Measurements from ENCODE around the gene ADAD2. TPM values are rescaled to one million over a fixed set of nuclear protein-coding genes. Genes with fewer than 3 reads are reported as not detected.

Gene ADAD2
- total and polyA plus RNA-seq, 9 of the 15 experiments (the other 6 are each of a cell fraction or from before 2014, with no cell fraction given): 0.07 TPM; not detected in 8

- peak; percentile 52; the same call in 1 of the 2 replicates for TF ChIP-seq ZBTB9 (CRISPR knock-in tag; IDR thresholded peaks at IDR 0.05)
- no peak for TF ChIP-seq ASH1L (IDR thresholded peaks at IDR 0.05; ENCODE audit: borderline replicate concordance, low read depth, partially characterized antibody)
- no peak for TF ChIP-seq ZNF408 (CRISPR knock-in tag; IDR thresholded peaks at IDR 0.05; ENCODE audit: low read depth)
- TF ChIP-seq ZNF444 (CRISPR knock-in tag; IDR thresholded peaks at IDR 0.05): no peak
- TF ChIP-seq, protein P1, sequence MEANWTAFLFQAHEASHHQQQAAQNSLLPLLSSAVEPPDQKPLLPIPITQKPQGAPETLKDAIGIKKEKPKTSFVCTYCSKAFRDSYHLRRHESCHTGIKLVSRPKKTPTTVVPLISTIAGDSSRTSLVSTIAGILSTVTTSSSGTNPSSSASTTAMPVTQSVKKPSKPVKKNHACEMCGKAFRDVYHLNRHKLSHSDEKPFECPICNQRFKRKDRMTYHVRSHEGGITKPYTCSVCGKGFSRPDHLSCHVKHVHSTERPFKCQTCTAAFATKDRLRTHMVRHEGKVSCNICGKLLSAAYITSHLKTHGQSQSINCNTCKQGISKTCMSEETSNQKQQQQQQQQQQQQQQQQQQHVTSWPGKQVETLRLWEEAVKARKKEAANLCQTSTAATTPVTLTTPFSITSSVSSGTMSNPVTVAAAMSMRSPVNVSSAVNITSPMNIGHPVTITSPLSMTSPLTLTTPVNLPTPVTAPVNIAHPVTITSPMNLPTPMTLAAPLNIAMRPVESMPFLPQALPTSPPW (CRISPR knock-in tag; IDR thresholded peaks at IDR 0.05): peak; percentile 74
- TF ChIP-seq SIN3A (IDR thresholded peaks at IDR 0.05; ENCODE audit: borderline replicate concordance in 2 of 2, control insufficient read depth in 1 of 2, low read depth in 2 of 2, low read length in 2 of 2): peak; percentile 90 to 98
- no peak for TF ChIP-seq LARP7 (IDR thresholded peaks at IDR 0.05)
- TF ChIP-seq YY1 (IDR thresholded peaks at IDR 0.05; ENCODE audit: borderline replicate concordance in 1 of 3, control insufficient read depth in 1 of 3, extremely low read depth in 1 of 3, insufficient read depth in 3 of 3, insufficient read length in 1 of 3, insufficient replicate concordance in 2 of 3, low read depth in 1 of 3, low read length in 2 of 3): peak in 2 of 3 experiments; percentile 31 to 35
- TF ChIP-seq E2F6 (IDR thresholded peaks at IDR 0.05; ENCODE audit: borderline replicate concordance in 1 of 2, extremely low read depth in 1 of 2, insufficient read depth in 1 of 2, insufficient read length in 1 of 2, low read depth in 1 of 2, low read length in 1 of 2, poor library complexity in 1 of 2, severe bottlenecking in 1 of 2): peak in 1 of 2 experiments; percentile 80
- TF ChIP-seq, protein P2, sequence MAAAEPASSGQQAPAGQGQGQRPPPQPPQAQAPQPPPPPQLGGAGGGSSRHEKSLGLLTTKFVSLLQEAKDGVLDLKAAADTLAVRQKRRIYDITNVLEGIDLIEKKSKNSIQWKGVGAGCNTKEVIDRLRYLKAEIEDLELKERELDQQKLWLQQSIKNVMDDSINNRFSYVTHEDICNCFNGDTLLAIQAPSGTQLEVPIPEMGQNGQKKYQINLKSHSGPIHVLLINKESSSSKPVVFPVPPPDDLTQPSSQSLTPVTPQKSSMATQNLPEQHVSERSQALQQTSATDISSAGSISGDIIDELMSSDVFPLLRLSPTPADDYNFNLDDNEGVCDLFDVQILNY (CRISPR knock-in tag; IDR thresholded peaks at IDR 0.05): 0 out of 2 replicates have a peak, but pooled peaks have one; percentile 52
- peak; percentile 82; the same call in 1 of the 2 replicates for TF ChIP-seq CTBP1 (IDR thresholded peaks at IDR 0.05; ENCODE audit: borderline replicate concordance)
- TF ChIP-seq ZNF76 (CRISPR knock-in tag; IDR thresholded peaks at IDR 0.05; ENCODE audit: borderline replicate concordance): no peak
- TF ChIP-seq, protein P3, sequence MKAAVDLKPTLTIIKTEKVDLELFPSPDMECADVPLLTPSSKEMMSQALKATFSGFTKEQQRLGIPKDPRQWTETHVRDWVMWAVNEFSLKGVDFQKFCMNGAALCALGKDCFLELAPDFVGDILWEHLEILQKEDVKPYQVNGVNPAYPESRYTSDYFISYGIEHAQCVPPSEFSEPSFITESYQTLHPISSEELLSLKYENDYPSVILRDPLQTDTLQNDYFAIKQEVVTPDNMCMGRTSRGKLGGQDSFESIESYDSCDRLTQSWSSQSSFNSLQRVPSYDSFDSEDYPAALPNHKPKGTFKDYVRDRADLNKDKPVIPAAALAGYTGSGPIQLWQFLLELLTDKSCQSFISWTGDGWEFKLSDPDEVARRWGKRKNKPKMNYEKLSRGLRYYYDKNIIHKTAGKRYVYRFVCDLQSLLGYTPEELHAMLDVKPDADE (conservative IDR thresholded peaks at IDR 0.05; ENCODE audit: control insufficient read depth, low read depth, low read length): no peak; the same call in none of the 2 replicates
- TF ChIP-seq, protein P4, sequence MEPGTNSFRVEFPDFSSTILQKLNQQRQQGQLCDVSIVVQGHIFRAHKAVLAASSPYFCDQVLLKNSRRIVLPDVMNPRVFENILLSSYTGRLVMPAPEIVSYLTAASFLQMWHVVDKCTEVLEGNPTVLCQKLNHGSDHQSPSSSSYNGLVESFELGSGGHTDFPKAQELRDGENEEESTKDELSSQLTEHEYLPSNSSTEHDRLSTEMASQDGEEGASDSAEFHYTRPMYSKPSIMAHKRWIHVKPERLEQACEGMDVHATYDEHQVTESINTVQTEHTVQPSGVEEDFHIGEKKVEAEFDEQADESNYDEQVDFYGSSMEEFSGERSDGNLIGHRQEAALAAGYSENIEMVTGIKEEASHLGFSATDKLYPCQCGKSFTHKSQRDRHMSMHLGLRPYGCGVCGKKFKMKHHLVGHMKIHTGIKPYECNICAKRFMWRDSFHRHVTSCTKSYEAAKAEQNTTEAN (CRISPR knock-in tag; IDR thresholded peaks at IDR 0.05): no peak
- TF ChIP-seq CCNT2 (IDR thresholded peaks at IDR 0.05; ENCODE audit: borderline replicate concordance, extremely low read depth, insufficient read length, low read depth, low read length): peak; percentile 96
- TF ChIP-seq HDAC8 (tag; IDR thresholded peaks at IDR 0.05): 0 out of 2 replicates have a peak, but pooled peaks have one; percentile 28
These were observed 45.9 kb upstream of the ADAD2 start, which contains the start of the genes DNAAF1 and HSDL1 (continued) for GRCh38 chr16:84144859-84145639.

All from K562 (cell line).